Measurements from ENCODE around the gene REEP5.
"Not testable (repeated sequence)": the region's sequence is repeated elsewhere in the genome, so short reads cannot be mapped to it uniquely, and the experiment has no call there.

Gene REEP5

DNA sequence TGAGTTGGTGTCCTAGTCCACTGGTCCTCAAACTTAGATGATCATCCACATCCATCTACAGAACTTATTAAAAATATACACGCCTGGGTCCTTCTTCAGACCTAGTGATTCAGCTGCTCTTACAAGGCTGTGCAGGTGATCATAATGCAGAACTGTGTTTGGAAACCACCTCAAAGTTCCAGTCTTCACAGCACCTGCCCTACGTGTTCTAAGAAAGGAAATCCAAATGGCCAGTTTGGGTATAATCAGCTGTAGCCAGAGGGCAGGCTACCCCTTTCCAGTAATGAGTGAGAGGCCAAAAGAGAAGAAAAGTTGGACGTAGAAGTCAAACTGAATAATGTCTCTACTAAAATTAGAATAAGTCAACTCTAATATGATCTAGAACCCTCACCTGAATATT, 15.4 kb downstream of the REEP5 start:
- H3K79me2 ChIP-seq (ENCODE audit: low read length): peaks cover 78% of the 10 kb centered on the region
- TF ChIP-seq EZH2 (optimal IDR thresholded peaks at IDR 0.05; ENCODE audit: low read depth, low read length): no peak
- TF ChIP-seq, protein P1, sequence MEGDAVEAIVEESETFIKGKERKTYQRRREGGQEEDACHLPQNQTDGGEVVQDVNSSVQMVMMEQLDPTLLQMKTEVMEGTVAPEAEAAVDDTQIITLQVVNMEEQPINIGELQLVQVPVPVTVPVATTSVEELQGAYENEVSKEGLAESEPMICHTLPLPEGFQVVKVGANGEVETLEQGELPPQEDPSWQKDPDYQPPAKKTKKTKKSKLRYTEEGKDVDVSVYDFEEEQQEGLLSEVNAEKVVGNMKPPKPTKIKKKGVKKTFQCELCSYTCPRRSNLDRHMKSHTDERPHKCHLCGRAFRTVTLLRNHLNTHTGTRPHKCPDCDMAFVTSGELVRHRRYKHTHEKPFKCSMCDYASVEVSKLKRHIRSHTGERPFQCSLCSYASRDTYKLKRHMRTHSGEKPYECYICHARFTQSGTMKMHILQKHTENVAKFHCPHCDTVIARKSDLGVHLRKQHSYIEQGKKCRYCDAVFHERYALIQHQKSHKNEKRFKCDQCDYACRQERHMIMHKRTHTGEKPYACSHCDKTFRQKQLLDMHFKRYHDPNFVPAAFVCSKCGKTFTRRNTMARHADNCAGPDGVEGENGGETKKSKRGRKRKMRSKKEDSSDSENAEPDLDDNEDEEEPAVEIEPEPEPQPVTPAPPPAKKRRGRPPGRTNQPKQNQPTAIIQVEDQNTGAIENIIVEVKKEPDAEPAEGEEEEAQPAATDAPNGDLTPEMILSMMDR (IDR thresholded peaks at IDR 0.05; ENCODE audit: low read length): no peak
- TF ChIP-seq EZH2phosphoT487 (IDR thresholded peaks at IDR 0.05; ENCODE audit: low read length): no peak
- peaks cover 3% of the 10 kb centered on the region; the same call in 1 of the 2 replicates for H3F3A ChIP-seq (ENCODE audit: insufficient read depth, low read length)
- H3K9ac ChIP-seq (ENCODE audit: low read length): no peak overlapping the region
- peaks cover 4% of the 10 kb centered on the region; the same call in 1 of the 2 replicates for H3K36me3 ChIP-seq (replicated peaks; ENCODE audit: insufficient read depth, low read length)
- H3K4me1 ChIP-seq (ENCODE audit: low read length): 0 out of 2 replicates have a peak, but pooled peaks cover 7% of the 10 kb centered on the region
- no peak overlapping the region for H3K4me3 ChIP-seq (ENCODE audit: low read length)
- no peaks in the 10 kb centered on the region for H3K9me3 ChIP-seq (replicated peaks; ENCODE audit: insufficient read depth, low read length)
- H3K27me3 ChIP-seq (replicated peaks; ENCODE audit: insufficient read depth, low read length): no peaks in the 10 kb centered on the region
- H3K9me2 ChIP-seq (replicated peaks; ENCODE audit: insufficient read depth, low read length): no peaks in the 10 kb centered on the region
- no peak overlapping the region for H3K27ac ChIP-seq (ENCODE audit: low read length)
- no peak overlapping the region for H3K4me2 ChIP-seq (ENCODE audit: low read depth, low read length)
- H4K20me1 ChIP-seq (ENCODE audit: insufficient read depth, low read length): 0 out of 2 replicates have a peak, but pooled peaks cover 7% of the 10 kb centered on the region
- DNase-seq: peak; percentile 12
- H2AFZ ChIP-seq (ENCODE audit: low read length): no peak overlapping the region

DNA sequence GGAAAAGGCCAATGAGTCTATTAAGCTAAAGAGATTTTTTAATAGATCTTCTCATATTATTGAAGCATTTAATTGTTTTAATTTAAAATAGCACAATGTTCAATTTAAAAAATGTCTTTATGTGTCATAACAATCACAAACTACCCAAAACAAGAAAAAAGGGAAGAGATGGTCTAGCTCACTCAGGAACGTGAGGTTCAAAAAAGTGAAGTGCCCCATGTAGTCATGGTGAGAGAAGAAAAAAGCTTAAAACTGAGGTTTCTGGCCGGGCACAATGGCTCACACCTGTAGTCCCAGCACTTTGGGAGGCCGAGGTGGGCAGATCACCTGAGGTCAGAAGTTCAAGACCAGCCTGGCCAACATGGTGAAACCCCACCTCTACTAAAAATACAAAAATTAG, 17.0 kb downstream of the REEP5 start:
- not testable (repeated sequence) for H3K36me3 ChIP-seq (replicated peaks; ENCODE audit: insufficient read depth, low read length)
- H3K79me2 ChIP-seq (ENCODE audit: low read length): peaks cover 63% of the 10 kb centered on the region

DNA sequence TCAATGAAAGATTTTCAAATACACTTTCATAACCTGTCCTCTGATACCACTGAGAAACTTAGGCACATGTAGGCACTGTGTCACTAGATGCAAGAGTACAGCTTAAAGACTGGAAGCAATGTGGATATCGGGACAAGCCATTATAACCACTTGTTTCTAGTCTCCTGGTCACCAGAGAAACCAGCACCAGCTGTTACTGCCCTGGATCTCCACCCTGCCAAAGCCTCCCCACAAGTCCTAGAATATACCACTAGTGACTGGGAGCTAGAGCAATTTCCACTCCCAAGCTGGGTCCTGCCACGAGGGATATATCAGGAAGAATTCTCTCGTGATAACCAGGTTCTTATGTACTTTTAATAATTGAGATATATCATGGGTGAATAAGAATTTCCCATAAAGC, 19.5 kb downstream of the REEP5 start:
- DNase-seq: no peak
- 0 out of 2 replicates have a peak, but pooled peaks cover 7% of the 10 kb centered on the region for H4K20me1 ChIP-seq (ENCODE audit: insufficient read depth, low read length)
- peaks cover 3% of the 10 kb centered on the region; the same call in 1 of the 2 replicates for H3F3A ChIP-seq (ENCODE audit: insufficient read depth, low read length)
- H3K9ac ChIP-seq (ENCODE audit: low read length): no peak overlapping the region
- no peak overlapping the region for H3K4me3 ChIP-seq (ENCODE audit: low read length)
- no peak overlapping the region for H2AFZ ChIP-seq (ENCODE audit: low read length)
- H3K36me3 ChIP-seq (replicated peaks; ENCODE audit: insufficient read depth, low read length): peaks cover 4% of the 10 kb centered on the region; the same call in 1 of the 2 replicates
- H3K27ac ChIP-seq (ENCODE audit: low read length): no peak overlapping the region
- H3K4me2 ChIP-seq (ENCODE audit: low read depth, low read length): no peak overlapping the region
- no peaks in the 10 kb centered on the region for H3K9me2 ChIP-seq (replicated peaks; ENCODE audit: insufficient read depth, low read length)
- TF ChIP-seq, protein P1 (IDR thresholded peaks at IDR 0.05; ENCODE audit: low read length): no peak
- no peak for TF ChIP-seq EZH2 (optimal IDR thresholded peaks at IDR 0.05; ENCODE audit: low read depth, low read length)
- TF ChIP-seq EZH2phosphoT487 (IDR thresholded peaks at IDR 0.05; ENCODE audit: low read length): no peak
- H3K4me1 ChIP-seq (ENCODE audit: low read length): 0 out of 2 replicates have a peak, but pooled peaks cover 7% of the 10 kb centered on the region
- no peaks in the 10 kb centered on the region for H3K9me3 ChIP-seq (replicated peaks; ENCODE audit: insufficient read depth, low read length)
- H3K27me3 ChIP-seq (replicated peaks; ENCODE audit: insufficient read depth, low read length): no peaks in the 10 kb centered on the region
- peaks cover 64% of the 10 kb centered on the region for H3K79me2 ChIP-seq (ENCODE audit: low read length)

More for the DNA sequence above, 17.0 kb downstream of the REEP5 start:
- H3K4me1 ChIP-seq (ENCODE audit: low read length); H3F3A ChIP-seq (ENCODE audit: insufficient read depth, low read length); H3K27ac ChIP-seq (ENCODE audit: low read length); H3K4me2 ChIP-seq (ENCODE audit: low read depth, low read length); H3K4me3 ChIP-seq (ENCODE audit: low read length); H3K9me3 ChIP-seq (replicated peaks; ENCODE audit: insufficient read depth, low read length); H3K9me2 ChIP-seq (replicated peaks; ENCODE audit: insufficient read depth, low read length); H4K20me1 ChIP-seq (ENCODE audit: insufficient read depth, low read length); DNase-seq; H3K27me3 ChIP-seq (replicated peaks; ENCODE audit: insufficient read depth, low read length); H2AFZ ChIP-seq (ENCODE audit: low read length); H3K9ac ChIP-seq (ENCODE audit: low read length): not testable (repeated sequence)

DNA sequence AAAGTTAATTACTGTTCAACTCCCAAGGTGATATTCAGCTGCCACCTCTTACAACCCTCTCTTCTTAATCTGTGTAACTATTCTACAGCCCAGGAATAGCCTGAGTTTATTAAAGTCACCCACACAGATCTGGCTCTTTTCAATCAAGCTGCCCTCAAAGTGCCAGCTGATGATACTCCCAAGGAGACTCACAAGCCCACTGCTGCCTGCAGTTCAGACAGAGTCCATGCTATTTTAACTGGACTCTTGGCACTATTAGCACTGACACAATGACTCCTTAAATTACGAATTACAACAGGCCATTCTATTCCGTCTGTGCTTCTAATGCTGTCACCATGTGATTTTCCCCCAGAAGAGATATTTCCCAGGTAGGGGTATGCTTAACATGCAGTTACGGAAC, 26.3 kb downstream of the REEP5 start:
- H2AFZ ChIP-seq (ENCODE audit: low read length): no peak overlapping the region
- H3K36me3 ChIP-seq (replicated peaks; ENCODE audit: insufficient read depth, low read length): peaks cover 4% of the 10 kb centered on the region; the same call in 1 of the 2 replicates
- H3K79me2 ChIP-seq (ENCODE audit: low read length): peaks cover 57% of the 10 kb centered on the region
- no peak overlapping the region for H3K4me2 ChIP-seq (ENCODE audit: low read depth, low read length)
- H3K4me1 ChIP-seq (ENCODE audit: low read length): peaks cover 4% of the 10 kb centered on the region; the same call in 1 of the 2 replicates
- no peak overlapping the region for H3K27ac ChIP-seq (ENCODE audit: low read length)
- no peaks in the 10 kb centered on the region for H3K9me3 ChIP-seq (replicated peaks; ENCODE audit: insufficient read depth, low read length)
- no peak overlapping the region for H3K4me3 ChIP-seq (ENCODE audit: low read length)
- no peaks in the 10 kb centered on the region; the same call in 1 of the 2 replicates for H3F3A ChIP-seq (ENCODE audit: insufficient read depth, low read length)
- no peaks in the 10 kb centered on the region for H4K20me1 ChIP-seq (ENCODE audit: insufficient read depth, low read length)
- no peaks in the 10 kb centered on the region for H3K9me2 ChIP-seq (replicated peaks; ENCODE audit: insufficient read depth, low read length)
- no peak for DNase-seq
- no peaks in the 10 kb centered on the region for H3K27me3 ChIP-seq (replicated peaks; ENCODE audit: insufficient read depth, low read length)
- TF ChIP-seq EZH2 (optimal IDR thresholded peaks at IDR 0.05; ENCODE audit: low read depth, low read length) (no peak), EZH2phosphoT487 (IDR thresholded peaks at IDR 0.05; ENCODE audit: low read length) (no peak)
- TF ChIP-seq, protein P1 (IDR thresholded peaks at IDR 0.05; ENCODE audit: low read length): no peak
- no peak overlapping the region for H3K9ac ChIP-seq (ENCODE audit: low read length)

Data from MM.1S (cell line).